ENCODE data around the gene PABPC4L.

The PABPC4L gene

GRCh38 chr4:134160211-134160610 lies 41.4 kb downstream of the PABPC4L start:
- Mint-ChIP-seq H3K27me3 (no peaks in the 10 kb centered on the region), H3K27ac (no peak overlapping the region), H3K36me3 (no peaks in the 10 kb centered on the region), H3K9me3 (peaks cover 5% of the 10 kb centered on the region), H3K4me1 (no peaks in the 10 kb centered on the region), H3K4me3 (no peak overlapping the region)
- CTCF ChIA-PET: no interaction called here
- DNase-seq: no peak

GRCh38 chr4:134154097-134154496 lies 47.5 kb downstream of the PABPC4L start:
- no peak overlapping the region for H3K4me3 Mint-ChIP-seq
- CTCF ChIA-PET: no interaction called here

GRCh38 chr4:134147941-134148340 lies 53.6 kb downstream of the PABPC4L start:
- H3K36me3 Mint-ChIP-seq: no peaks in the 10 kb centered on the region
- no peak for DNase-seq
- no peak overlapping the region for H3K4me3 Mint-ChIP-seq
- H3K27me3 Mint-ChIP-seq: no peaks in the 10 kb centered on the region
- H3K27ac Mint-ChIP-seq: no peak overlapping the region
- peaks cover 2% of the 10 kb centered on the region for H3K9me3 Mint-ChIP-seq
- H3K4me1 Mint-ChIP-seq: no peaks in the 10 kb centered on the region
- CTCF ChIA-PET: no interaction called here

More at GRCh38 chr4:134154097-134154496, 47.5 kb downstream of the PABPC4L start:
- Mint-ChIP-seq H3K27ac (no peak overlapping the region), H3K9me3 (no peaks in the 10 kb centered on the region), H3K4me1 (no peaks in the 10 kb centered on the region), H3K27me3 (no peaks in the 10 kb centered on the region), H3K36me3 (no peaks in the 10 kb centered on the region)
- no peak for DNase-seq
